Limb (tissue), 2 donors: ENCODE results near the gene LYZL2.
"Not testable (repeated sequence)": the region's sequence is repeated elsewhere in the genome, so short reads cannot be mapped to it uniquely, and the experiment has no call there.

ENCODE experiments used
- DNase-seq, 2 donors: peaks; one replicate each; pipeline ENCODE4 v3.0.0-alpha.2; 2016; ENCODE audit errors: extremely low spot score in 2 of 2

Gene LYZL2

GRCh38 chr10:30629653-30630052 is at the start of gene LYZL2:
Gene LYZL2, minus strand, starts transcription at chr10:30629753. Its CDS starts 2,838 bp downstream, at chr10:30626915.
- no peak for DNase-seq

- DNase-seq = not testable (repeated sequence)
These were observed 48.1 kb upstream of the LYZL2 start for GRCh38 chr10:30677616-30678015.

DNA sequence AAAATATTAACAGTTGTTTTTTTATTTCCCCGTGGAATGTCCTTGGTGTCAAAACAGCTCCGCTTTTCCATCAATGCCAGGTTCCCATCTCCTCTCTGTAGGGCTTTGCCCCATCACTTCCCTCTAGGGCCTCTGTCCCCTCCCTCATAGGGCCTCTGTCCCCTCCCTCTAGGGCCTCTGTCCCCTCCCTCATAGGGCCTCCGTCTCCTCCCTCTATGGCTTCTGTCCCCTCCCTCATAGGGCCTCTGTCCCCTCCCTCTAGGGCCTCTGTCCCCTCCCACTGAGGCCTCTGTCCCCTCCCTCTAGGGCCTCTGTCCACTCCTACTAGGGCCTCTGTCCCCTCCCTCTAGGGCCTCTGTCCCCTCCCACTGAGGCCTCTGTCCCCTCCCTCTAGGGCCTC is 47.6 kb upstream of the LYZL2 start:
- DNase-seq = not testable (repeated sequence)

DNA sequence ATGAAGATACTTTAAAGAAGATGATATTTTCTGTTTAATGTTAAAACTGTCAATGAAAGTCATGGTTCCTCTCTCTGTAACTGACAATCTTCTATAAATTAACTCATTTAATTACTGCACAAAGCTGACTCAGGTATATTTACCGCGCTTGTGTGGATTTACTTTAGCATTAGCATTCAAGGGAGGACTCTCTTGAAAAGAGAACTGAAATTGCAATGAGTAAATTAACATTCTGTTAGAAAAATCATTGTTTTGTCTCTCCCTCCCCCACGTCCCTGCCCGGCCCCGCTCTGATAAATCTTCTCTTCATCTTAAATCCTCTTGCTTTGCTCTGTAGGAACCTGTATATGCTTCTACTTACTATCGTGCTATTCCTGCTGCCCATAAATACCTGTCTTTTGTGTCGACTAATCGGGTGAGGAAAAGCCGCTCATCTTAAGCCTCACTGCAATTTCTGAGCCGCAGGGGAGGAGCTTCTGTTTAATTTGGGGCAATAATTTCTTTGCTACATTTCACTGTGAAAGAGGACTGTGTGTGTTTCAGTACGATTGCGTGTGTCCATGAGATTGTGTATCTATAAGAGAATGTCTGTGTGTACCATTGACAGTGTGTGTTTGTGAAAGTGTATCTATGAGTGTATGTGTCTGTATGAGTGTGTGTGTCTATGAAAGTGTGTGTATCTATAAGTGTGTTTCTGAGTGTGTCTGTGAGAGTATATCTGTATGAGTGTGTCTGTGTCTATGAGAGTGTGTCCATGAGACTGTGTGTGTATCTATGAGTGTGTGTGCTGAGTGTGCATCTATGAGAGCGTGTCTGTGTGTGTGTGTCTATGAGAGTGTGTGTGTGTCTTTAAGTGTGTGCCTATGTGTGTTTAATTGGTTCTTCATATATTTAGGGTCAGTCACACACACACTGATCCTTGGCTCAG is 46.5 kb upstream of the LYZL2 start:
- no peak for DNase-seq

GRCh38 chr10:30674796-30675195 is 45.2 kb upstream of the LYZL2 start:
- no peak for DNase-seq

DNA sequence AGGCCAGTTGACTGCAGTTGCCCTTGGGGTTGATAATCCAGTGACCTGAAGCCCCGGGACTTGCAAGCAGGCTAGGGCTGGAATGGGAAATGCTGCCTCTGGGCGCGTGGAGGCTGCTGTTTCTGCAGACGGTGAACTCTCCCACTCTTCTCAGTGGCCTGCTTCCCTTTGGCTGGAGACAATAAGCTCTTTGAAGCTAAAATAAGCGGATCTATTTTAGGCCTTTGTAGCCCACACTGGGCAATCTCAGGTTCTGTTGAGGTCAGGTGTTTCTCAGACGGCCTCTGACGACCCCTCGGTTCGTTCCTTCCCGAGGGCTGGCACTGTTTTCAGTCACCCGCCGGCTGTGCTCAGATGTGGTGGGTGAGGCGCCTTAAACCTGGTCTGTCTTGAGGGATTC is 43.7 kb upstream of the LYZL2 start:
- not testable (repeated sequence) for DNase-seq

GRCh38 chr10:30672338-30672737 is 42.8 kb upstream of the LYZL2 start:
- not testable (repeated sequence) for DNase-seq

GRCh38 chr10:30671026-30671616 is 41.6 kb upstream of the LYZL2 start:
- peak; percentile 56 to 87 for DNase-seq

- not testable (repeated sequence) for DNase-seq
These were observed 38.4 kb upstream of the LYZL2 start for GRCh38 chr10:30667982-30668381.

GRCh38 chr10:30663403-30663802 is 33.9 kb upstream of the LYZL2 start:
- not testable (repeated sequence) for DNase-seq

GRCh38 chr10:30662814-30663213 is 33.3 kb upstream of the LYZL2 start:
- no peak for DNase-seq

- DNase-seq = not testable (repeated sequence)
These were observed 30.8 kb upstream of the LYZL2 start for GRCh38 chr10:30660314-30660713.

DNA sequence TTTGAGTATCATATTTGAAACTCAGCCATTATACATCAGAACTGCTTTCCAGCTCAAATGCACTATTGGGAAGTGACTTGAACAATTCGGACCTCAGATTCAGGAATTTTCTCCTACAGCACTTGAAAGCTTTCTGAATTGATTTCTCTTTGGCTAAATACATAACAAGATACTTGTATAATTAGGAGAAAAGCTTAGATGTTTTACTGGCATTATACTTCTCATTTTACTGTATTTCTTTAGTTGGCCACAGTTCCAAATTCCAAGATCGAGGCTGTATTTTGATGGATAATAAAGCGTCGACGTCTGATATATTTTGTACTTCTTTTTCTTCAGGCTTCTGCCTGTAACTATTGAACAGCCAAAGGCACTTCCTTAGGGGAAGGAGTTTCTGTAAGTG is 26.7 kb upstream of the LYZL2 start:
- DNase-seq = peak in 1 of 2 donors; percentile 31

DNA sequence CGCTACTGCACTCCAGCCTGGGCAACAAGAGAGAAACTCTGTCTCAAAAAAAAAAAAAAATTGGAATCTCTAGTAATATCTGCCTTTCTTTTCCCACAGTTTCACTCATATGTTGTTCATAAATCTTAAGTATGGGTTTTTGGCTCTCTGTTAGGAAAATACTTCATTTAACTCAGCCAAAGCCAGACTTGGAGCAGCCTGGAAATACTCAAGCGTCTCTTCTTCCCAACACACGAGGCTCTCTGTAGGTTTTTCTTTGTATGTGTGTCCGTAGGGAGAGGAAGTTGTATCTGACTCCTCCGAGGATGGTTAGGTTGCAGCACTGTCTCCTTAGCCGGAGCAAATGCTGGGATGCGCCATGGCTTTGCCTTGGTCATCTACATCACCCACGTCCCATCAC is 25.4 kb upstream of the LYZL2 start:
- DNase-seq = peak in 1 of 2 donors; percentile 78

GRCh38 chr10:30651470-30652397 is 22.2 kb upstream of the LYZL2 start:
- not testable (repeated sequence) for DNase-seq

DNA sequence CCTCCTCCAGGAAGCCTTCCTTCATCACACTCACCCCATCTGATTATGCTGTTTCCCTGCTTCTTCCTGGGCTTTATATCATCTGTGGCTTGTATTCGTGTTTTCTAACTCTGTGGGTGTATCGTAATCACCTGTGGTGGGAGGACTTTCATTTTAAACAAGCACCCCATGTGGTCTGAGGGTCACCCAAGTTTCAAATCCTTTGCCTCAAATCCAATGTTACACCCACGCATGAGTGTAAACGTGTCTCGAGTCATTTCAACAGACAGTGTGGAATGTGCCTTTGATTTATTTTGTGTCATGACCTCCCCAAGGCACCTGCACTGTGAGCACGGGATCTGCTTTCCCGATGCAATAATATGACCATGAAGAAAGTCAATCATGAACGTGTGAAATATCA is 17.5 kb upstream of the LYZL2 start:
- DNase-seq = no peak

GRCh38 chr10:30645340-30645827 is 15.8 kb upstream of the LYZL2 start:
- peak; percentile 55 to 65 for DNase-seq

- DNase-seq = not testable (repeated sequence)
These were observed 14.9 kb upstream of the LYZL2 start for GRCh38 chr10:30644408-30644861.

- not testable (repeated sequence) for DNase-seq
These were observed 14.1 kb upstream of the LYZL2 start for GRCh38 chr10:30643557-30644199.

GRCh38 chr10:30642856-30643255 is 13.3 kb upstream of the LYZL2 start:
- not testable (repeated sequence) for DNase-seq
